Adrenal gland (tissue), 5 donors: ENCODE data around the gene KLF15.

ENCODE experiments used
- POLR2A ChIP-seq, 2 donors: fragments of 450-650 bp; IDR thresholded peaks; one replicate each; pipeline ENCODE4 v1.6.1; 2017; ENCODE audit warnings: antibody characterized with exemption in 2 of 2, mild to moderate bottlenecking in 2 of 2, moderate library complexity in 1 of 2
- TF ChIP-seq, protein P1 (sequence below), 6 experiments: fragments of 450-650 bp in 4 of 6; fragments of 200-600 bp in 2 of 6; sonication (generic) in 1 of 6; IDR thresholded peaks; 1 replicate in 5 of 6; 2 replicates in 1 of 6; pipeline versions ENCODE4 v1.5.1 to v1.8.0; 2016 to 2021; ENCODE audit warnings: antibody characterized with exemption in 6 of 6, mild to moderate bottlenecking in 2 of 6, moderate library complexity in 1 of 6
- donor health status: DM: no; HTN: no; CAD: no.

DNA sequence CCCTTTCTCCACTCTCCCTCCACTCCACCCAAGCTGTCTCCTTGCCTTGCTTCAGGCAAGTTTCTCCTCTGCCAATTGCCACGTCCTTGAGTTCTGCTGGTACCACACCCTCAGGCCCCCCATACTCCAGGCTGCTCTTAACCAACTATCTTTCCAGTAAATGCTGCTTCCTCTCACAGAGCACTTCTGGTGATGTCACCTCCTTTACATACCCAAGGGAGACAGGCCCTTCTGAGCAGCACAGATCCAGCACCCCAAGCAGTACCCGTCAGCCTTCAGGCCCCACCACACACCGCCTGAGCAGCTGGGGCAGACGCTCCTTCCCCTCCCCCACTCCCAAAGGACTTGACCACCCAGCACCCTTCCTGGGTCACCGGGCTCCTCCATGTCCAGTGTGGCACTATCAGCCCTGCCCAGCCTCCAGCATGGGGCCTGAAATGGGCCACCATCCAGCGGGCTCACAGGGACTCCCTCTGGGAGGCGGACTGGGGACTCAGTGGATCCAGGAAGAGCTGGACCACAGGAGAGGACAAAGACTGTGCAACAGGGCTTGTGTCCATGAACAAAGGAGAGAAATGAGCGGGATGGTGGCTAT is 50.2 kb downstream of the KLF15 start:
- TF ChIP-seq, protein P1, sequence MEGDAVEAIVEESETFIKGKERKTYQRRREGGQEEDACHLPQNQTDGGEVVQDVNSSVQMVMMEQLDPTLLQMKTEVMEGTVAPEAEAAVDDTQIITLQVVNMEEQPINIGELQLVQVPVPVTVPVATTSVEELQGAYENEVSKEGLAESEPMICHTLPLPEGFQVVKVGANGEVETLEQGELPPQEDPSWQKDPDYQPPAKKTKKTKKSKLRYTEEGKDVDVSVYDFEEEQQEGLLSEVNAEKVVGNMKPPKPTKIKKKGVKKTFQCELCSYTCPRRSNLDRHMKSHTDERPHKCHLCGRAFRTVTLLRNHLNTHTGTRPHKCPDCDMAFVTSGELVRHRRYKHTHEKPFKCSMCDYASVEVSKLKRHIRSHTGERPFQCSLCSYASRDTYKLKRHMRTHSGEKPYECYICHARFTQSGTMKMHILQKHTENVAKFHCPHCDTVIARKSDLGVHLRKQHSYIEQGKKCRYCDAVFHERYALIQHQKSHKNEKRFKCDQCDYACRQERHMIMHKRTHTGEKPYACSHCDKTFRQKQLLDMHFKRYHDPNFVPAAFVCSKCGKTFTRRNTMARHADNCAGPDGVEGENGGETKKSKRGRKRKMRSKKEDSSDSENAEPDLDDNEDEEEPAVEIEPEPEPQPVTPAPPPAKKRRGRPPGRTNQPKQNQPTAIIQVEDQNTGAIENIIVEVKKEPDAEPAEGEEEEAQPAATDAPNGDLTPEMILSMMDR (IDR thresholded peaks at IDR 0.05): no peak
- no peak for TF ChIP-seq POLR2A (IDR thresholded peaks at IDR 0.05)
